SJCRH30 (cell line): ENCODE measurements around the gene EMC7. TPM values are rescaled to one million over a fixed set of nuclear protein-coding genes. Genes with fewer than 3 reads are reported as not detected.

Experiments
- DNase-seq, 2 experiments: peaks; one replicate each; pipeline ENCODE4 v3.0.0-alpha.2; 2015 to 2020
- H3K27ac ChIP-seq: fragments of 250-450 bp; sonication (Bioruptor Pico); 2 replicates; pipeline ENCODE4 v1.5.1; 2020; ENCODE audit warnings: mild to moderate bottlenecking, moderate library complexity
- H3K27me3 ChIP-seq: fragments of 250-450 bp; sonication (Bioruptor Pico); 2 replicates; pipeline ENCODE4 v1.5.1; 2020; ENCODE audit warnings: mild to moderate bottlenecking, moderate library complexity
- H3K36me3 ChIP-seq: fragments of 250-450 bp; sonication (Bioruptor Pico); 2 replicates; pipeline ENCODE4 v1.5.1; 2020; ENCODE audit warnings: mild to moderate bottlenecking, moderate library complexity
- H3K4me1 ChIP-seq: fragments of 250-450 bp; sonication (Bioruptor Pico); 2 replicates; pipeline ENCODE4 v1.5.1; 2020; ENCODE audit warnings: mild to moderate bottlenecking, moderate library complexity
- H3K4me3 ChIP-seq: fragments of 250-450 bp; sonication (Bioruptor Pico); 2 replicates; pipeline ENCODE4 v1.5.1; 2020; ENCODE audit warnings: mild to moderate bottlenecking, moderate library complexity
- H3K9me3 ChIP-seq: fragments of 250-450 bp; sonication (Bioruptor Pico); replicated peaks from 2 replicates; pipeline ENCODE4 v1.5.1; 2020; ENCODE audit warnings: mild to moderate bottlenecking, moderate library complexity
- total RNA-seq: library from RNA; depleted of rRNA; stranded (reverse); fragments of >200 nt; shearing (Covaris generic); gene quantifications from 2 replicates; pipeline ENCODE4 v1.2.3, GENCODE V29; 2014

Gene EMC7
- total RNA-seq, 1 experiment from 2014 or later, result 33.4 TPM

DNA sequence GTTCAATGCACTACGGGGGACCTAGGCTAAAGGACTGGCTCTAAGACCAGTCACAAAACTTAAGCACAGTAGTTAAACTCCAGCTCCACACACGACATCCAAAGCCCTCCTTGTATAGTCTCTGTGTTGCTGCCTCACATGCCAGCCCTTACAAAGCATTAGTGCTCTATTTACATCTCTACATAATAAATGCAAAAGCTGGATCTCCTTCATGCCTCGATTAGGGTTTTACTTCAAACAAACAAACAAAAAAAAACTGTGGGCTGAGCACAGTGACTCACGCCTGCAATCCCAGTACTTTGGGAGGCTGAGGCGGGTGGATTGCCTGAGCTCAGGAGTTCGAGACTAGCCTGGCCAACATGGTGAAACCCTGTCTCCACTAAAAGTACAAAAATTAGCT, 9.8 kb upstream of the EMC7 start:
- no peaks in the 10 kb centered on the region for H3K9me3 ChIP-seq
- no peak overlapping the region for H3K4me3 ChIP-seq
- DNase-seq, result no peak
- H3K27me3 ChIP-seq, result no peaks in the 10 kb centered on the region
- H3K27ac ChIP-seq, result no peak overlapping the region
- no peaks in the 10 kb centered on the region for H3K36me3 ChIP-seq
- peaks cover 2% of the 10 kb centered on the region; the same call in 1 of the 2 replicates for H3K4me1 ChIP-seq

DNA sequence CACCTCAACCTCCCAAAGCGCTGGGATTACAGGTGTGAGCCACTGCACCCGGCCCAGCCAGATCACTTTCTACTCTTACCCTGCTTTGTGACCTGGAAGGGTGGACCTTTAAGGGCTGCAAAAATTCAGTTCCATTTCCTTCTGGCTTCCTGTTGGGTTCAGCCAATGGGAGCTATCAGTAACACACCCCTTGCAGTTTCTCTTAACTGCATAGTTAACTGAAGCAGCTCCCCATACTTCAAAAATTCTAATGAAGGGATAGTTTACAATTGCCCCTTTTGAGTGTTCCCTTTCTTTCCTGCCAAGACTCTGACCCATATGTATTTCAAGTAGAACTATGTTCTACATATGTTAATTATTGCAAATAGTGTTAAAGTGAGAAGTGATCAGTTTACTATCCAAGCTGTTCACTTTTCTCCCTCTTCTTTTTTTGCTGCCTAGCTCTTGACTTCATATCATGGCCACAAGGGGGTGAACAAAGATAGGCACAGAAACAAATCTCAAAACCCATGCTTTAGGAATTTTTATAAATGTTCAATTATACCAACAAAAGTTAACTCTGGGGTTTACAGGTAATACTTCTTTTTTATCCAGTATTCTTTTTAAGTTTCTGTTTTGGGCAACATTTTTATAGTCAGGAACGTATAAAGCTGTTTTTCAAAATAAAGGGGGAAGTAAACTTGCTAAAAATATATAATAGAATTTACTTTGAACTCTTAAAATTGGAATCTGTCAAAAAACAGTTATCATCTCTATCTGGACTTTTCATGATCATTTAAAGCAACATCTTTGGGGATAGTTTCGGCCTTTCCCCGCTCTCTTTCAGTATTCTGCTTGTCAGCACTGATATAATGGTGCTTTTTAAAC, 8.4 kb upstream of the EMC7 start:
- Histone ChIP-seq H3K36me3 (no peaks in the 10 kb centered on the region), H3K9me3 (no peaks in the 10 kb centered on the region), H3K27ac (no peak overlapping the region), H3K27me3 (no peaks in the 10 kb centered on the region), H3K4me1 (no peaks in the 10 kb centered on the region), H3K4me3 (no peak overlapping the region)
- DNase-seq, result peak in 1 of 2 experiments; percentile 57

DNA sequence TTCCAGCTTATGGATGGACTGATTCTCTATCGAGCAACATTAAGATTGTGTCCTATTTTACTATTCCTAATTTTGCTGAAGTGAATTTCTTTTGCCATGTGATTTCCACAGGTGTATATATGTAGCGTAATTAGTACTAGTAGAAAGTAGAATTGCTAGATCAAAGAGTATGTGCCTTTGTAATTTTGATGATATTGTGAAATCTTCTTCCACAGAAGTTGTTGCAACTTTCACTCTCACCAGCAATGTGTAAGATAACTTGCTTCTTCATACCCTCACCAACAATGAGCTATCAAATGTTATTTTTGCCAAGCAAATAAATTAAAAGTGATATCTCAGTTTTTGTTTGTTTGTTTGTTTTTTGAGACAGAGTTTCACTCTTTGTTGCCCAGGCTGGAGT, 5.7 kb upstream of the EMC7 start:
- Histone ChIP-seq H3K27me3 (no peaks in the 10 kb centered on the region), H3K4me3 (no peak overlapping the region), H3K9me3 (no peaks in the 10 kb centered on the region), H3K4me1 (0 out of 2 replicates have a peak, but pooled peaks cover 5% of the 10 kb centered on the region), H3K27ac (no peak overlapping the region), H3K36me3 (no peaks in the 10 kb centered on the region)
- no peak for DNase-seq

DNA sequence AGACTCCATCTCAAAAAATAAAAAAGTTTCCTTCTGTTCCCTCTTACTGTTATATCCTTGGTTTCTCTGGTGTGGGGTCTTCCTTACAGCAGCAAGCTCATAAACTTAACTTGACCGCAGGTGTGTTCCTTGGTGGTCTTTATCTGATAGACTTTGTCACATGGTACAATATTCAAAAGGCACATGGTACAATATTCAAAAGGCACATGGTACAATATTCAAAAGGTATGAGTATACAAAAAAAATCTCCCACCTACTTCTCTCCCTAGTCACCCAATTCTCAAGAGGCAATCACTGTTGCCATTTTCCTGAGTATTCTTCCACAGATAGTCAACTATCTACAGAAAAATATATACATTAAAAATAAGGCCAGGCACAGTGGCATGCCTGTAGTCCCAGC, 4.8 kb upstream of the EMC7 start:
- DNase-seq, result no peak
- no peaks in the 10 kb centered on the region for H3K36me3 ChIP-seq
- no peak overlapping the region for H3K4me3 ChIP-seq
- H3K27me3 ChIP-seq, result no peaks in the 10 kb centered on the region
- no peaks in the 10 kb centered on the region for H3K9me3 ChIP-seq
- 0 out of 2 replicates have a peak, but pooled peaks cover 5% of the 10 kb centered on the region for H3K4me1 ChIP-seq
- no peak overlapping the region for H3K27ac ChIP-seq

DNA sequence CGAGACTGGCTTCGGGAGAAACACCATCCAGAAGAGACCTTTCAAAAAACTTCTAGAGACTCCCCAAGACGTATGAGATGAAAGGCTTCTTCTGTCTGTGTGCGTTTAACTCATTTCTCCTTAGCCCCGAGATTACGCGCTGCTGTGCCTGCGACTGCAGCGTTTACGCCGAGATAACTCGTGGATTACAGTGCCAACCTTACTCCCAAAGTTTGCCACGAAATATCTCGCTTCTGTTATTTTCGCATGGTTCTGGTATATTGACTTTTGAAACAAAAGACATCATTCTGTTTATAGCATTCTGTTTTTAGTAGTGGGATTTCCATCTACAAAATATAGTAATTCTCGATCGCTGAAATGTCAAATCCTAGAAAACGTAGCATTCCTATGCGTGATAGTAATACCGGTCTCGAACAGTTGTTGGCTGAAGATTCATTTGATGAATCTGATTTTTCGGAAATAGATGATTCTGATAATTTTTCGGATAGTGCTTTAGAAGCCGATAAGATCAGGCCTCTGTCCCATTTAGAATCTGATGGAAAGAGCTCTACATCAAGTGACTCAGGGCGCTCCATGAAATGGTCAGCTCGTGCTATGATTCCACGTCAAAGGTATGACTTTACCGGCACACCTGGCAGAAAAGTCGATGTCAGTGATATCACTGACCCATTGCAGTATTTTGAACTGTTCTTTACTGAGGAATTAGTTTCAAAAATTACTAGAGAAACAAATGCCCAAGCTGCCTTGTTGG, 688 bp upstream of the EMC7 start:
- Histone ChIP-seq H3K27me3 (no peaks in the 10 kb centered on the region), H3K27ac (peak overlapping the region; percentile 72), H3K4me3 (peak overlapping the region; percentile 95), H3K4me1 (peaks cover 5% of the 10 kb centered on the region; the same call in 1 of the 2 replicates), H3K36me3 (0 out of 2 replicates have a peak, but pooled peaks cover 5% of the 10 kb centered on the region), H3K9me3 (no peaks in the 10 kb centered on the region)
- DNase-seq, result no peak

DNA sequence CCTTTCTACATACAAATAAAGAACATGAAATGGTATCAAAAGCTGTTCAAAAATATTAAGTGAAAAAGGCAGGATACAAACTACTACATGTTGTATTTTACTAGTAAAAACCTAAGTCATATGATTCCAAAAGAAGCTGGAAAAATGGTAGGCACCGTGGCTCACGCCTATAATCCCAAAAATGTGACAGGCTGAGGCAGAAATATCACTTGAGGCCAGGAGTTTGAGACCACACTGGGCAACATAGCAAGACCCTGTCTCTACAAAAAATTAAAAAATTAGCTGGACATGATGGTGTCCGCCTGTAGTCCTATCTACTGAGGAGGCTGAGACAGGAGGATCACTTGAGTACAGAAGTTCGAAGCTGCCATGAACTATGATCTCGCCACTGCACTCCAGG, 1.7 kb downstream of the EMC7 start:
- Histone ChIP-seq H3K4me3 (no peak overlapping the region), H3K4me1 (peaks cover 5% of the 10 kb centered on the region; the same call in 1 of the 2 replicates), H3K27ac (no peak overlapping the region), H3K27me3 (no peaks in the 10 kb centered on the region), H3K9me3 (no peaks in the 10 kb centered on the region), H3K36me3 (peaks cover 13% of the 10 kb centered on the region)
- no peak for DNase-seq

DNA sequence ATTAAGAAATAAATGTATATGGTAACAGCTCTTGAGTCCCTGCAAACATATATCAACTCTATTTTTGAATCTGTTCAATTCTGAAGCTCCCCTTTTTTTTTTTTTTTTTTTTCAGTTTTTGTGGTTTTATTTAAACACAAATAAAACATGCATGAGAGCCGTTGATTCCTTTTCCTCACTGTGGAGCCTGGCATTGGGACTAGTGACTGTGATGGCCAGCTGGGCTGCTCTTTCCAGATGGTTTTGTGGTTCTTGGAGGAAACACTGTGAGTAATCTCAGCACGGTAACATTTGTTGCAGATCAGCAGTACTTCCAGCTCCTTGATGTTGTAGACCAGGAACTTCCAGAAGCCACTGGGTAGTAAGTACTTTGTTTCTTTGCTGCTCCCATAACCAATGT, 15.9 kb downstream of the EMC7 start:
- H3K9me3 ChIP-seq, result no peaks in the 10 kb centered on the region
- no peaks in the 10 kb centered on the region for H3K27me3 ChIP-seq
- H3K4me1 ChIP-seq, result no peaks in the 10 kb centered on the region
- no peak overlapping the region for H3K4me3 ChIP-seq
- no peak overlapping the region for H3K27ac ChIP-seq
- DNase-seq, result no peak
- H3K36me3 ChIP-seq, result peaks cover 44% of the 10 kb centered on the region

DNA sequence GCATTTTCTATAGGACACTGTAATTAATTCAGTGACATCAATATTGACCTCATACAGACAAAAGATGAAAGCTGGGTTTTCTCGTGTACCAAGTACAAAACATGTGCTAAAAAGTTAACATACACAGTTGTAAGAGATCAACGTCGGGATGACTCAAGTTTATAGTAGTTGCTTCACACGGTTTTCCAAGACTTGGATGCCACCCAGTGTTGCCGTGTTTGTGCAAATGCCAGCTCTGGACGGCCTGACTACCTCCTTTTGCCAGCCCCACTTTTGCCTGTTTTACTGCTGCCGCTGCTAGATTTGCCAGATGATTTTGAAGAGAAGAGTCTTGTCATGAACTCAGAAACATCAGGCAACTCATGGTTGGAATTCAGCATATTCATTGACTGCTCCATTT, 17.6 kb downstream of the EMC7 start:
- Histone ChIP-seq H3K4me1 (no peaks in the 10 kb centered on the region), H3K9me3 (no peaks in the 10 kb centered on the region), H3K36me3 (peaks cover 39% of the 10 kb centered on the region), H3K4me3 (no peak overlapping the region), H3K27me3 (no peaks in the 10 kb centered on the region), H3K27ac (no peak overlapping the region)
- no peak for DNase-seq

DNA sequence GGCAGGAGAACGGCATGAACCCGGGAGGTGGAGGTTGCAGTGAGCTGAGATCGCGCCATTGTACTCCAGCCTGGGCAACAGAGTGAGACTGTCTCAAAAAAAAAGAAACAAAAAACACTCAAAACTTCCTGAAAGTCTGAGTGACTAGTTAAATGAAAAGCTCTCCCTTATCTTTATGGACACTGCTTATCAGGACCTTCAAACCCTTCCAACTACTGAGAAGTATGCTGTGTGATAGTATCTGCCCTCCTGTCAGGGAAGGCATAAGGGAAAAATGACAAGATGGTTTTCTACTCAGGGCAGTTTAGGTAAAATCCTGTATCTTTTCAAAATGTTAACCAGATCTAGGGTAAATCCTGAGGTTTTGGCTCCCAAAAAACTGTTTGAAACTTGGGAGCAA, 21.8 kb downstream of the EMC7 start:
- Histone ChIP-seq H3K4me1 (no peaks in the 10 kb centered on the region), H3K27me3 (no peaks in the 10 kb centered on the region), H3K36me3 (peaks cover 18% of the 10 kb centered on the region), H3K27ac (no peak overlapping the region), H3K9me3 (no peaks in the 10 kb centered on the region), H3K4me3 (no peak overlapping the region)
- DNase-seq, result no peak

DNA sequence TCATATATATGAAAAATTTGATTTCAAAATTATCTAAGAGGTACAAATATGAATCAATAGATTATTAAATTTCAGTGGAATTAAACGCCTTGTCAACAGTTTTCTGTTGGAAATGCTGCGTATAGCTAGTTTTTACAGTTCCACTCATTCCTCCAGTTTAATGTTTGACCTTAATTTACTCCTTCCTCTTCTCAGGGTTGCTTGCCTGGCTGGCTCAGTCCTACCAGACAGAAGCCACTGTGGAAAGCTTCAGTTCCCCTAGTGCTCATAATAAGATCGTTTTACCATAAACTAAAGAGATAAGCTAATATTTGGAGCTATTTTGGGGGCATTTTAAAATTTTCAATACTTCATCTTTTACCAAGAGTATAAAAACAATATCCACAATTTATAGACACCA, 22.8 kb downstream of the EMC7 start:
- Histone ChIP-seq H3K9me3 (no peaks in the 10 kb centered on the region), H3K36me3 (peaks cover 10% of the 10 kb centered on the region), H3K4me3 (no peak overlapping the region), H3K27me3 (no peaks in the 10 kb centered on the region), H3K27ac (no peak overlapping the region), H3K4me1 (no peaks in the 10 kb centered on the region)
- no peak for DNase-seq

DNA sequence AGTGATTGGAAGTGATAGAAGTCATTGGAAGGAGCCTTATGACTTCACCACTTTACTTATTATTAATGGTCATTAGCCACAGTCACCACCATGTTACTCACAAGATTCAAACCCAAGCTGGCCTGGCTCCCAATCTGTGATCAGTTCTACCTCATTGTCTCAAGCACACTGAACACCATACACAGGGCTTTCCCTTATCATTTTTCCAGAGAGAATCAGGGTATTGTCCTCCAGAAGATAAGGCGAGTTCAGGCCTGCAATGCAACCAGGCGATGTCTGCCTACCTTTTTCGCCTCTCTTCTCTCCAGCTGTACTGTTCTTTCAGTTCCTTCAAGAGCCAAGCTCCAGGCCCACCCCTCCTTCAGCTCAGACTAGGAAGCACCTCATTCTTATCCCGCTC, 24.9 kb downstream of the EMC7 start:
- no peaks in the 10 kb centered on the region for H3K9me3 ChIP-seq
- H3K4me1 ChIP-seq, result no peaks in the 10 kb centered on the region
- no peaks in the 10 kb centered on the region for H3K27me3 ChIP-seq

DNA sequence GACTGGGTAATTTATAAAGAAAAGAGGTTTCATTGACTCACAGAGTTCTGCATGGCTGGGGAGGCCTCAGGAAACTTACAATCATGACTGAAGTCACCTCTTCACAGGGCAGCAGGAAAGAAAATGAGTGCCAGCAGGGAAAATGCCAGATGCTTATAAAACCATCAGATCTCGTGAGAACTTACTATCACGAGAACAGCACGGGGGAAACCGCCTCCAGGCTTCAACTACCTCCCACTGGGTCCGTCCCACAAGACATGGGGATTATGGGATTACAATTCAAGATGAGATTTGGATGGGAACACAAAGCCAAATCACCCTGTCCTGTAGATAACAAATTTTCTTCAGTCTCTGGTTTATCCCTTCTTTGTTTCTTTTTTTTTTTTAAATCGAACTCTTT, 31.7 kb downstream of the EMC7 start:
- H3K9me3 ChIP-seq, result no peaks in the 10 kb centered on the region
- no peak overlapping the region for H3K4me3 ChIP-seq
- H3K36me3 ChIP-seq, result no peaks in the 10 kb centered on the region
- peak in 1 of 2 experiments; percentile 30 for DNase-seq
- H3K4me1 ChIP-seq, result peaks cover 6% of the 10 kb centered on the region; the same call in 1 of the 2 replicates
- H3K27ac ChIP-seq, result no peak overlapping the region
- H3K27me3 ChIP-seq, result no peaks in the 10 kb centered on the region

More for the DNA sequence above, 24.9 kb downstream of the EMC7 start:
- Histone ChIP-seq H3K27ac (no peak overlapping the region), H3K36me3 (no peaks in the 10 kb centered on the region; the same call in 1 of the 2 replicates), H3K4me3 (no peak overlapping the region)
- DNase-seq, result no peak

DNA sequence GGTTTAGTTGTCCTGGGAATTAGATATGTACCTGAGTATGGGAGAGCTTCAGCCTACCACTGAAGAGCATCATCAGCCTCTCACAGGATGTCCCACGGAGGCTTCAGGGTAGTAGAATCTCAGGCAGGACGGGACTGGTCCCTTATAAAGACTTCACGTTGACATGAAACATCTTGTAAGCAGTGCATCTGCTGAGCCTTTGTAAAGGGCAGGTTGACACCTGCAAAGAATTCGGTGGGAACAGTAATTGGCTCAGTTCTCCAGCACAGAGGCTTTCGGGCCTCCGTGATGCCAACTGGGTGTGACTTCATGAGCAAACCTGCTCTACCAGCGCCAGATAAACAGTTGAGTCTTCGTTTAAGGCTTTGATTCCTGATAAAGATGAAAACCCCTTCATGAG, 35.7 kb downstream of the EMC7 start:
- DNase-seq, result no peak
- H3K27ac ChIP-seq, result no peak overlapping the region
- no peaks in the 10 kb centered on the region for H3K27me3 ChIP-seq
- no peak overlapping the region for H3K4me3 ChIP-seq
- H3K36me3 ChIP-seq, result no peaks in the 10 kb centered on the region
- peaks cover 7% of the 10 kb centered on the region; the same call in 1 of the 2 replicates for H3K4me1 ChIP-seq
- H3K9me3 ChIP-seq, result no peaks in the 10 kb centered on the region

DNA sequence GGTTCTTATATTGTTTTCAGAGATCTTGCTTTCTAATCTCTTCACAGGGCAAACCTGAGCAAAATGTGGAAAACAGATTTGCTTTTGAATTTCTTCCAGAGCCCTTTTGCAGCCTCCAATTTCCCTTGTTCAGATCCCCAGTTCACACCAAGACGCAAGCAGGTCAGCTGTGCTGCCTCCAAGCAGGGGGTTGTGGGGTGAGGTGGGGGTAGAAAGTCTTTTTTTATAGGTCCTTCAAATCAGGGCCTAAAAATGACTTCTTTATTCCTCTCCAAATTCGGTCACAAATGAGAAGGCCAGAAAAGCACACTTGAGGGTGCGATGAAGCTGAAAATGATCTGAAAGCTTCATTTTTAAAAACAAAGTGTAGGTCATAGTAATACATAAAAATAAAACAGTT, 36.4 kb downstream of the EMC7 start:
- DNase-seq, result peak in 1 of 2 experiments; percentile 20
- no peak overlapping the region for H3K27ac ChIP-seq
- H3K27me3 ChIP-seq, result no peaks in the 10 kb centered on the region
- no peaks in the 10 kb centered on the region for H3K9me3 ChIP-seq
- H3K4me3 ChIP-seq, result no peak overlapping the region
- peaks cover 7% of the 10 kb centered on the region; the same call in 1 of the 2 replicates for H3K4me1 ChIP-seq
- H3K36me3 ChIP-seq, result no peaks in the 10 kb centered on the region

DNA sequence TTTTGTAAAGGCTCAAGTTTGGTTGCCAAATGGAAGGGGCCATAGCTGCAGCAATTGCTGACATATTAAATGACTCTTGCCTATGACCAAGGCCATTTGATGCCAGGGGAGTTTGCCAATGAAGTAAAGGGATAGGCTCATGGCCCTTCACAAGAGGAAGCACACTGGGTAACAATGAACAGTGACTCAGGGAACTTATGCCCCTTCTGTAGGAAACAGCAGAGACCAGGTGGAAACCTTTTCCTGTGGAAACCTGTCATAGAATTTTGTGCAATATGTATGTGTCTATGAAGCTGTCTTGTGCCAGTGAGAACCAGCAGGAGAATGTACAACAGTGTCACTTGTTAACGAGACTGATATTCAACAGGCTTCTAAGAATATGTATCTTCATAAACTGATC, 37.2 kb downstream of the EMC7 start:
- no peak overlapping the region for H3K27ac ChIP-seq
- H3K9me3 ChIP-seq, result no peaks in the 10 kb centered on the region
- no peak for DNase-seq
- H3K4me1 ChIP-seq, result peaks cover 7% of the 10 kb centered on the region; the same call in 1 of the 2 replicates
- H3K4me3 ChIP-seq, result no peak overlapping the region
- H3K36me3 ChIP-seq, result no peaks in the 10 kb centered on the region
- no peaks in the 10 kb centered on the region for H3K27me3 ChIP-seq
